Measurements from ENCODE around the gene OR2T4. TPM values are rescaled to one million over a fixed set of nuclear protein-coding genes. Genes with fewer than 3 reads are reported as not detected.

The OR2T4 gene
- total RNA-seq (not detected), total RNA-seq (0 reads per million in 2 donors)

GRCh38 chr1:248361121-248361715 lies at the start of gene OR2T4:
OR2T4 (plus strand) TSS chr1:248361665; CDS start chr1:248361665, 0 bp downstream.
- peaks cover 4% of the 10 kb centered on the region for H3K9me3 ChIP-seq (ENCODE audit: control insufficient read depth, low read length, poor library complexity, severe bottlenecking)
- Mint-ChIP-seq H3K4me1 (no peaks in the 10 kb centered on the region), H3K36me3 (ENCODE audit: low read depth) (no peaks in the 10 kb centered on the region), H3K27ac (no peak within 1 kb of the TSS), H3K4me3 (no peak within 1 kb of the TSS), H3K27me3 (peaks cover 32% of the 10 kb centered on the region)
- ATAC-seq (no peak), DNase-seq (no peak)

GRCh38 chr1:248316796-248317195 lies 44.7 kb upstream of the OR2T4 start:
- H3K9me3 ChIP-seq (ENCODE audit: control insufficient read depth, low read length, poor library complexity, severe bottlenecking) = no peaks in the 10 kb centered on the region
- Mint-ChIP-seq H3K27ac (no peak overlapping the region), H3K4me3 (no peak overlapping the region), H3K27me3 (no peaks in the 10 kb centered on the region), H3K4me1 (no peaks in the 10 kb centered on the region), H3K36me3 (ENCODE audit: low read depth) (no peaks in the 10 kb centered on the region)
- ATAC-seq = no peak
- DNase-seq = no peak

GRCh38 chr1:248324468-248324867 lies 37.0 kb upstream of the OR2T4 start, which contains the start of gene OR2M7:
OR2M7 (minus strand) TSS chr1:248324568; CDS start chr1:248324568, 0 bp downstream.
- H3K9me3 ChIP-seq (ENCODE audit: control insufficient read depth, low read length, poor library complexity, severe bottlenecking) = no peaks in the 10 kb centered on the region
- Mint-ChIP-seq H3K4me3 (no peak within 1 kb of the TSS), H3K27me3 (no peaks in the 10 kb centered on the region), H3K4me1 (no peaks in the 10 kb centered on the region), H3K27ac (no peak within 1 kb of the TSS), H3K36me3 (ENCODE audit: low read depth) (no peaks in the 10 kb centered on the region)
- ATAC-seq (no peak), DNase-seq (no peak)

GRCh38 chr1:248343451-248343850 lies 18.0 kb upstream of the OR2T4 start:
- H3K4me3 Mint-ChIP-seq = no peak overlapping the region
- ATAC-seq = no peak
- no peaks in the 10 kb centered on the region for H3K9me3 ChIP-seq (ENCODE audit: control insufficient read depth, low read length, poor library complexity, severe bottlenecking)
- H3K4me1 Mint-ChIP-seq = no peaks in the 10 kb centered on the region
- DNase-seq = no peak
- no peaks in the 10 kb centered on the region for H3K27me3 Mint-ChIP-seq
- H3K36me3 Mint-ChIP-seq (ENCODE audit: low read depth) = no peaks in the 10 kb centered on the region
- H3K27ac Mint-ChIP-seq = no peak overlapping the region

- DNase-seq (no peak), ATAC-seq (no peak)
- H3K4me3 Mint-ChIP-seq = no peak within 1 kb of the TSS
- H3K27ac Mint-ChIP-seq = no peak within 1 kb of the TSS
- no peaks in the 10 kb centered on the region for H3K4me1 Mint-ChIP-seq
- H3K36me3 Mint-ChIP-seq (ENCODE audit: low read depth) = no peaks in the 10 kb centered on the region
- no peaks in the 10 kb centered on the region for H3K9me3 ChIP-seq (ENCODE audit: control insufficient read depth, low read length, poor library complexity, severe bottlenecking)
- H3K27me3 Mint-ChIP-seq = peaks cover 9% of the 10 kb centered on the region
Measured at GRCh38 chr1:248348475-248348874, 13.0 kb upstream of the OR2T4 start, which contains the start of gene OR14C36. OR14C36 (plus strand) TSS chr1:248348775; CDS start chr1:248348775, 0 bp downstream.

GRCh38 chr1:248359415-248359814 lies 2.0 kb upstream of the OR2T4 start:
- Mint-ChIP-seq H3K36me3 (ENCODE audit: low read depth) (no peaks in the 10 kb centered on the region), H3K27me3 (peaks cover 27% of the 10 kb centered on the region), H3K4me3 (no peak overlapping the region), H3K4me1 (no peaks in the 10 kb centered on the region), H3K27ac (no peak overlapping the region)
- ATAC-seq (no peak), DNase-seq (no peak)
- peaks cover under 1% of the 10 kb centered on the region for H3K9me3 ChIP-seq (ENCODE audit: control insufficient read depth, low read length, poor library complexity, severe bottlenecking)

- Mint-ChIP-seq H3K4me3 (no peak overlapping the region), H3K27me3 (peaks cover 32% of the 10 kb centered on the region), H3K27ac (no peak overlapping the region), H3K4me1 (no peaks in the 10 kb centered on the region), H3K36me3 (ENCODE audit: low read depth) (no peaks in the 10 kb centered on the region)
- no peak for DNase-seq
- no peak for ATAC-seq
- peaks cover 4% of the 10 kb centered on the region for H3K9me3 ChIP-seq (ENCODE audit: control insufficient read depth, low read length, poor library complexity, severe bottlenecking)
Measured at GRCh38 chr1:248366609-248367008, 5.1 kb downstream of the OR2T4 start.

- no peak for ATAC-seq
- Mint-ChIP-seq H3K4me1 (peaks cover 4% of the 10 kb centered on the region), H3K27ac (no peak overlapping the region), H3K27me3 (peaks cover 8% of the 10 kb centered on the region), H3K4me3 (no peak overlapping the region), H3K36me3 (ENCODE audit: low read depth) (no peaks in the 10 kb centered on the region)
- DNase-seq = no peak
- no peaks in the 10 kb centered on the region for H3K9me3 ChIP-seq (ENCODE audit: control insufficient read depth, low read length, poor library complexity, severe bottlenecking)
Measured at GRCh38 chr1:248372394-248372793, 10.9 kb downstream of the OR2T4 start.

GRCh38 chr1:248373761-248374160 lies 12.3 kb downstream of the OR2T4 start:
- Mint-ChIP-seq H3K4me3 (no peak overlapping the region), H3K27me3 (peaks cover 8% of the 10 kb centered on the region), H3K4me1 (peaks cover 4% of the 10 kb centered on the region), H3K27ac (no peak overlapping the region), H3K36me3 (ENCODE audit: low read depth) (no peaks in the 10 kb centered on the region)
- H3K9me3 ChIP-seq (ENCODE audit: control insufficient read depth, low read length, poor library complexity, severe bottlenecking) = no peaks in the 10 kb centered on the region
- no peak for ATAC-seq
- no peak for DNase-seq

- Mint-ChIP-seq H3K27me3 (peaks cover 8% of the 10 kb centered on the region), H3K4me3 (no peak within 1 kb of the TSS), H3K27ac (no peak within 1 kb of the TSS), H3K36me3 (ENCODE audit: low read depth) (no peaks in the 10 kb centered on the region), H3K4me1 (peaks cover 4% of the 10 kb centered on the region)
- no peaks in the 10 kb centered on the region for H3K9me3 ChIP-seq (ENCODE audit: control insufficient read depth, low read length, poor library complexity, severe bottlenecking)
- DNase-seq (no peak), ATAC-seq (no peak)
Measured at GRCh38 chr1:248375446-248375845, 14.0 kb downstream of the OR2T4 start, which contains the start of gene OR2T6. OR2T6 (plus strand) TSS chr1:248375746; CDS start chr1:248387609, 11,863 bp downstream.

GRCh38 chr1:248376916-248377315 lies 15.5 kb downstream of the OR2T4 start:
- no peak for ATAC-seq
- no peaks in the 10 kb centered on the region for H3K36me3 Mint-ChIP-seq (ENCODE audit: low read depth)
- no peak for DNase-seq
- H3K4me3 Mint-ChIP-seq = no peak overlapping the region
- H3K4me1 Mint-ChIP-seq = peaks cover 4% of the 10 kb centered on the region
- peaks cover 8% of the 10 kb centered on the region for H3K27me3 Mint-ChIP-seq
- H3K27ac Mint-ChIP-seq = no peak overlapping the region
- no peaks in the 10 kb centered on the region for H3K9me3 ChIP-seq (ENCODE audit: control insufficient read depth, low read length, poor library complexity, severe bottlenecking)

- H3K4me3 Mint-ChIP-seq = no peak overlapping the region
- no peak overlapping the region for H3K27ac Mint-ChIP-seq
- no peaks in the 10 kb centered on the region for H3K36me3 Mint-ChIP-seq (ENCODE audit: low read depth)
- peaks cover 5% of the 10 kb centered on the region for H3K27me3 Mint-ChIP-seq
- no peak for ATAC-seq
- no peaks in the 10 kb centered on the region for H3K4me1 Mint-ChIP-seq
- no peaks in the 10 kb centered on the region for H3K9me3 ChIP-seq (ENCODE audit: control insufficient read depth, low read length, poor library complexity, severe bottlenecking)
- DNase-seq = no peak
Measured at GRCh38 chr1:248380854-248381253, 19.4 kb downstream of the OR2T4 start.

- H3K9me3 ChIP-seq (ENCODE audit: control insufficient read depth, low read length, poor library complexity, severe bottlenecking) = no peaks in the 10 kb centered on the region
- Mint-ChIP-seq H3K27me3 (peaks cover 15% of the 10 kb centered on the region), H3K27ac (no peak overlapping the region), H3K36me3 (ENCODE audit: low read depth) (no peaks in the 10 kb centered on the region), H3K4me3 (no peak overlapping the region), H3K4me1 (no peaks in the 10 kb centered on the region)
- DNase-seq (no peak), ATAC-seq (no peak)
Measured at GRCh38 chr1:248388426-248388825, 27.0 kb downstream of the OR2T4 start.

- Mint-ChIP-seq H3K4me3 (peak overlapping the region; percentile 16), H3K27ac (no peak overlapping the region), H3K27me3 (peaks cover 16% of the 10 kb centered on the region), H3K36me3 (ENCODE audit: low read depth) (no peaks in the 10 kb centered on the region), H3K4me1 (no peaks in the 10 kb centered on the region)
- ATAC-seq = no peak
- DNase-seq = no peak
- H3K9me3 ChIP-seq (ENCODE audit: control insufficient read depth, low read length, poor library complexity, severe bottlenecking) = no peaks in the 10 kb centered on the region
Measured at GRCh38 chr1:248393050-248393449, 31.6 kb downstream of the OR2T4 start.

All from T-helper 17 cell (primary cell).